NCI-H748 (cell line): ENCODE measurements around the gene CRADD.
"Not testable (repeated sequence)": the region's sequence is repeated elsewhere in the genome, so short reads cannot be mapped to it uniquely, and the experiment has no call there.

Experiments
- DNase-seq: peaks from one replicate; lab custom pipeline; 2025; ENCODE audit not compliant: unreplicated experiment; lab: John Stamatoyannopoulos, UW

CRADD gene

DNA sequence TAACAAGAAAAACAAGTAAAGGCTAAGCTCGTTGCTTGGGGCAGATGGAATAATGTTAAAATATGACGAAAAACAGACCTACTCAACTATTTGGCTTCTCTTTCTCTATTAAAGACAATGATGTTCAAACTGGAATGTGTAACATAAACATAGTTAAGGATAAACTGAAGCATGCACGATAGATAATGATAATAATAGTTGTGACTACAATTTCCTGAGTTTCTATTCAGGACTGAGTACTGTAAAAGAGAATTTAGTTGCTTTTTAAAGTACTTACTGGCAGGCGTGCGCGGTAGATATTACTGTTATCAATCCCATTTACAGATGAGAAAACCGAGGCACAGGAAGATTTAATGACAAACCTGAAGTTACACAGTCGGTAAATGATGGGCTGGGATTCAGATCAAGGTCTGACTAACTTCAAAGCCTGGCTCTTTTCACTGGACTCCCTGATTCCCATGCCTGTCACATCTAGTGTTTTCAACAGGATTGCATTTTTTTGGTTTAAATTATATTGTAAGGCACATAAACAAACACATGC, 103.0 kb downstream of the CRADD start:
- no peak for DNase-seq

GRCh38 chr12:93780886-93781285, 103.7 kb downstream of the CRADD start:
- DNase-seq: not testable (repeated sequence)

GRCh38 chr12:93781961-93782360, 104.8 kb downstream of the CRADD start:
- not testable (repeated sequence) for DNase-seq

- no peak for DNase-seq
Observed at GRCh38 chr12:93782853-93783252, 105.7 kb downstream of the CRADD start.

GRCh38 chr12:93783832-93784231, 106.7 kb downstream of the CRADD start:
- DNase-seq: no peak

DNA sequence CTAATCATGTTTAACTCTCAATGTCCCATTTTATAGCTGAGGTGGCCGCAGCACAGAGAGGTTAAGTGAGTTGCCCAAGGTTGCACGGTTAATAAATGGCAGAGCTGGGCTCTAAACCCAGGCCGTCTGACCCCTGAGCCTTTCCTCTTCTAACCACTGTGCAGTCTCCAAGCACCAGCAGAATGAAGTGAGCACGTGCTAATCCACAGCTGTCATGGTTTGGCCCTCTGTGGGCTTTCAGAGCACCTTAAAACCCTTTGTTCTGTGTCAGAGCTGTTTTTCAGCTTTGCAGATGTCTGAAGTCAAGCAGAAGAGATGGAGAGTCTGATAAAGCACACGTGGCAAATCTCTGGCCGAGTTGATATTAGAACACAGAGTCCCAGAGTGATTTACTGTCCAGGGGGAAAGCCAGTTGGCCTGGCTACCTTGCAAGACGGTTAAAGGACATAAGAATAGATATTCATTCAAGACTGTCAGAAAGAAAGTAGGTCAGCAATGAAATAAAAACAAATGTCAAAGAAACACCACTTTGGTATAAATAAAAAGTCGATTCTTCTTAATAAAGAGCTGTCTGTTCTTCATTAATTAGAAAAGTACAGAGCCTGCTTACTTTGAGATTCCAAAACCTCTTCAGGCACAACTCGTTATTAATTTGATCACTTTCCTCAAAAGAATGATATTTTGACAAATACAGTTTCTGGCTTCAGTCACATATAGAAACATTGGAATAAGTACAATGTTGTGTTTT, 107.3 kb downstream of the CRADD start:
- no peak for DNase-seq

- DNase-seq: no peak
Observed at GRCh38 chr12:93785249-93786010, 108.3 kb downstream of the CRADD start.

GRCh38 chr12:93786656-93787397, 109.7 kb downstream of the CRADD start:
- DNase-seq: no peak

DNA sequence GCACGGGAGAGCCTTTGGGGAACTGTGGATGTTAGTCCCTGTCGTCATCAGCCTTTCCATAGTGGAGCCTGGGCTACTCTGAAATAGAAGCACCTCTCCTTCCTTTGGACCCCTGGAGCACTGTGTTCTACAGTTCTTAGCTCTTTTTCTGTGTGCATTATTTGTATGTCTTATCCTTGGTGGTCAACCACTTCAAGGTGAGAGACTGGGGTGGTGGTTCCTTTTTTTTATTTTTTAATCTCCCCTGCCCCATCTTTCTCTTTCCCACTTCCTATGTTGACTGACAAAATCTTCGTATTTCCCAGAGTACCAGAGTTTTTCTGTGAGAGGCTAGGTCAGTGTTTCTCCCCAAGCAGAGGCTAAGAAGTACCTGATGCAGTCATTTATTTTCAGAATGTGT, 111.7 kb downstream of the CRADD start:
- DNase-seq: no peak

- no peak for DNase-seq
Observed at GRCh38 chr12:93789767-93790166, 112.6 kb downstream of the CRADD start.

- no peak for DNase-seq
Observed at GRCh38 chr12:93790472-93791152, 113.4 kb downstream of the CRADD start.

DNA sequence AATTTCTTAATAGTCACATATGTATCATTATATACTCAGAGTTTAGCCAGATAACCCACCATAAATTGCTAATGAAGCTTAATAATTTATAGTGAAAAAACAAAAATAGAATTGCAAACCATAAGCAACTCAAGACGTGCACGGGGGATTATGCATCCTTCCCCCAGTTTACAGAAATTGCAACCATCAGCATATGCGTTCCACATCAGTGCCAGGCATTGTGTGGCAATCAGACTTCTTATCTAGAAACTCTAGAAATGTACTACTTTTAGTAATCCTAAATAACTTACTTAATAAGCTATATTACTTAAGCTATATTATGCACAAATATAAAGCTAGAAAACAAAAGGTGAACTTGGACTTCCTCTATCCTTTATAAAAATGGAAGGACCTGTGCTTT, 115.8 kb downstream of the CRADD start:
- no peak for DNase-seq

DNA sequence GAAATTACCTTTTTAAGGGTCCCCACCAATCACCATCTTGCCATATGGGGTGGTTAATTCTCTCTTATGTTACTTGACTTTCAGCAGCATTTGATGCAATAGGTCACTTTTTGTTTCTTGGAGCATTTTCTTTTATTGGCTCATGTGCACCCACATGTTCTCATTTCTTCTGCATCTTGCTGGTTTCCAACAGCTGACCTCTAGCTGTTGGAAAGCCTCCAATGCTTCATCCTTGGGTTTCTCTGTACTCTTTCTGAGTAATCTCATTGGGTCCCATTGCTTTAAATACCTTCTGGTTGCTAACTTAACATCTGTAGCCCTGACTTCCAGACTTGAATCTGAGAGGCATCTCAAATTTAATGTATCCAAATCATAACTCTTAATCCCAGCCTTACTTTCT, 116.8 kb downstream of the CRADD start:
- no peak for DNase-seq

GRCh38 chr12:93794738-93795137, 117.6 kb downstream of the CRADD start:
- no peak for DNase-seq

GRCh38 chr12:93795352-93795751, 118.2 kb downstream of the CRADD start:
- DNase-seq: no peak

DNA sequence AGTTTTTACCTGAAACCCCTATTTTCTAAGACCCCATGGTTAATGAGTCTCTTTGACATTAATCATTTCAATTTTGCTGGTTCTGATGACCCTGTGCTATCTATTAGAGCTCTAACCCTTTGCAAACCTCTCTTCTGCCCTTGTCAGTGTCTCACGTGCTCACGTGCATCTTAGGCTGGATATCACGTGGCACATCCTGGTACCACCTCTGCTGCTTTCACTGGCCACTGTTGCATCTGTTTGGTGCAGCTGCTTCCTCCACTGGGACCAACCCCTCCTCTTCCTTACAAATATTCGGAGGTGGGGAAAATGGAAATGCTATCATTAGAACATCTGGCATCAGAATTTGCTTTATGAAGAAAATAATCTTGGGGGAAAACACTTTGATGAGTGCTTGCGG, 119.6 kb downstream of the CRADD start:
- no peak for DNase-seq

DNA sequence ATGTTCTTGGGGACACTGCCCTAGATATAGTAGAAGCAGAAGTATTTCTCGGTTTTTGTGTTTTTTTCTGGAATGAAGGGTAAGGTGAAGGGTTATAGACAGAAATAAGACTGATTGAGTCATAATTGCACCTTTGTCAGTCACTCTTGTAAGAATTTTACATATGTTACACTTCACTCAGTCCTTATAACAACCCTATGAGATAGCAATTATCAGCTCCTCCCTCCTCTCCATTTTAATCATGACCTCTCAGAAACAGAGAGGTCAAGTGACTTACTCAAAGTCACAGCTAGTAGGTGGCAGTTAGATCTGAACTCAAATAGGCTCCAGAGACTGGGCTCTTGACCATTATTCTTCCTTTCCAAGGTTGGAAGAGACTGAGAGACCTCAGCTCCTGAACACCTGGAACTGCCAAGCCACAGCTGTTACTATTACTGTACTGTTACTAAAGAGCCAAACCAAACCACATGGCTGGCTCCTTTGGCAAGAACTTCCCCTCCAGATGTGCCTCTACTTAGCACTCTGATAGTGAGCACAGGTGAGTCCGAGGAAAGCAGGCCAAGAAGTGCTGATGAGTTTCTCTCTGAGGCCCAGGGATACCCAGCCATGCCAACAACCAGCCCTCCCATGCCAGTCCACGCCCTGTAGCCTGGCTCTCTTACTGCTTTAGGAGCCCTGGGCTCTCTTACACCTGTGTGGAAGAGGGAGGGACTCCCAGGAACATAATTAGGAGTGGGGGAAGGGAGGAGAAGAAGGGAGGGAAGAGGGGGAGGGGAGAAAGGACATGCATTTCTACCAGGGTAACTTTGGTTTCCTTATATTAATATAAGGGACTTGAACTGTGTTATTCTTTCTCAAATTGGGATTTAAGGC, 121.3 kb downstream of the CRADD start:
- DNase-seq: no peak

GRCh38 chr12:93801666-93802065, 124.5 kb downstream of the CRADD start:
- DNase-seq: not testable (repeated sequence)

- DNase-seq: no peak
Observed at GRCh38 chr12:93802293-93802692, 125.1 kb downstream of the CRADD start.
